Activated CD8-positive, alpha-beta T cell treated with anti-CD3 and anti-CD28 coated beads for 36 hours (primary cell): Measurements from ENCODE around the gene CTSD. TPM values are rescaled to one million over a fixed set of nuclear protein-coding genes. Genes with fewer than 3 reads are reported as not detected.

Experiments
- ATAC-seq: fragments of 200-7000 bp; cut with Tn5 transposase; one replicate; pipeline ENCODE4 v1.10.0; 2021; ENCODE audit warnings: mild to moderate bottlenecking, moderate library complexity
- CTCF ChIA-PET: fragments of 350-600 bp; sonication (Branson Sonifier 250); formaldehyde crosslinking; loops from one replicate; lab custom pipeline; 2021; ENCODE audit warnings: antibody characterized with exemption; lab: Charles Lee
- POLR2A ChIA-PET: fragments of 350-600 bp; sonication (Branson Sonifier 250); formaldehyde crosslinking; loops from one replicate; lab custom pipeline; 2021; ENCODE audit warnings: antibody characterized with exemption; lab: Charles Lee
- DNase-seq: peaks from one replicate; pipeline ENCODE4 v3.0.0-alpha.2; 2020
- H3K27ac Mint-ChIP-seq: one replicate; pipeline ENCODE4 v1.8.0; 2021; ENCODE audit warnings: mild to moderate bottlenecking, mixed read lengths
- H3K27me3 Mint-ChIP-seq: one replicate; pipeline ENCODE4 v1.8.0; 2021; ENCODE audit warnings: mixed read lengths
- H3K36me3 Mint-ChIP-seq: one replicate; pipeline ENCODE4 v1.8.0; 2021; ENCODE audit warnings: low read depth, mixed read lengths
- H3K4me1 Mint-ChIP-seq: one replicate; pipeline ENCODE4 v1.8.0; 2021; ENCODE audit warnings: low read depth, mixed read lengths
- H3K4me3 Mint-ChIP-seq: one replicate; pipeline ENCODE4 v1.8.0; 2021; ENCODE audit warnings: mild to moderate bottlenecking, moderate library complexity, mixed read lengths
- H3K9me3 Mint-ChIP-seq: one replicate; pipeline ENCODE4 v1.8.0; 2021; ENCODE audit warnings: mixed read lengths
- CTCF ChIP-seq: fragments of 200-600 bp; IDR thresholded peaks from one replicate; pipeline ENCODE4 v1.8.0; 2022; ENCODE audit warnings: antibody characterized with exemption, mild to moderate bottlenecking
- intact Hi-C: fragments of 100-400 bp; cut with micrococcal nuclease; formaldehyde crosslinking; loops from one replicate; pipeline ENCODE4 v1.10.0; 2022
- total RNA-seq, 2 experiments: library from RNA; stranded (reverse); gene quantifications; one replicate each; pipeline ENCODE4 v1.2.3, GENCODE V29; 2021

CTSD gene
- total RNA-seq, 2 experiments from 2014 or later = 44.9 to 45.6 TPM

- H3K9me3 Mint-ChIP-seq = no peaks in the 10 kb centered on the region
- DNase-seq (no peak), ATAC-seq (no peak)
- POLR2A ChIA-PET = no interaction called here
- intact Hi-C loops = no loop called here
- no peak overlapping the region for H3K4me3 Mint-ChIP-seq
- TF ChIP-seq CTCF = no peak
- H3K27ac Mint-ChIP-seq = no peak overlapping the region
- H3K27me3 Mint-ChIP-seq = no peaks in the 10 kb centered on the region
- CTCF ChIA-PET = interaction anchor here (1.8 kb wide), 1 partner anchor 88 kb away, joined by 5 read pairs; no protein-coding TSS in a partner anchor
- H3K36me3 Mint-ChIP-seq = no peaks in the 10 kb centered on the region
- no peaks in the 10 kb centered on the region for H3K4me1 Mint-ChIP-seq
Observed at GRCh38 chr11:1782031-1782590, 18.4 kb upstream of the CTSD start.

GRCh38 chr11:1781593-1781975 is 17.9 kb upstream of the CTSD start:
- Mint-ChIP-seq H3K36me3 (no peaks in the 10 kb centered on the region), H3K27me3 (no peaks in the 10 kb centered on the region), H3K9me3 (no peaks in the 10 kb centered on the region), H3K27ac (no peak overlapping the region), H3K4me1 (no peaks in the 10 kb centered on the region), H3K4me3 (no peak overlapping the region)
- no peak for TF ChIP-seq CTCF
- ChIA-PET CTCF (interaction anchor here (1.8 kb wide), 1 partner anchor 88 kb away, joined by 5 read pairs; no protein-coding TSS in a partner anchor), POLR2A (no interaction called here)
- DNase-seq = no peak
- ATAC-seq = no peak
- intact Hi-C loops = no loop called here

DNA sequence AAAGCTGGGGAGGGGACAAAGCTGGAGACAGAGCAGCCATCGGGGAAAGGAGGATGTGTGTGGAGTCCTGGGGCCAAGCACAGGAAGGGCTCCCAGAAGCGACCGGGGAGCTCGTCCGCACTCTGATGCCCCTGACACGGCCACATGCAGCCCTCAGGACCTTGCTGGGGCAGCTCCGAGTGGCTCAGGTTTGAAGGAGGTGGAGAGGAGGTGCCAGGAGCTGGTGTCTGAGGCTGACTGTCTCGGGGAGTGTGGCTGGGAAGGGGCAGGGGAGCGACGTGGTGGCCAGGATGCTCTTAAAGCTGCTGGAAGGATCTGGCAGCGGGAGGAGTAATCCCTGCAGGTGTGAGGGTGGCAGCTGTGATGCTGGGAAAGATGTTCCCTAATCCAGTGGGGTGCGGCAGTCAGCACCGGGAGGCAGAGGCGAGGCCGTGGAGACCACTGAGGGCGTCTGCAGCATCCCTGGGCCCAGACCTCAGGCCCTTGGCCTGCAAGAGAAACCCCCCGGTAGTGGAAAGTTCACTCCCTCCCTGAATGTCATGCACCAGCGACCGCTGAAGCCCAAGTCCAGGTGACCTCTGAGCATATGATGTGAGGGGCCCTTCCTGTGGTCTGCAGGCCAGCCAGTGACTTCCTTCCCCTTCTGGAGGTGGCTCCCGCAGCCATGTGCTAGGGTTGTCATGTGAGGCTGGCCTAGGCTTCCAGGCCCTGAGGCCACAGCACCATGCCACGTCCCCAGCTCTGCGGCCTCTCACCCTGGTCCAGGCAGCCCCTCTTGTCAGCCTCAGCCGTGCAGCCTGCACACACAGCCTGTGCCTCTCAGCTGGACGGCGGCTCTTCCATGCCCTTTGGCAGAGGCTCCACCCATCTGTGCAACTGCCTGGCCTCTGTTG is 17.2 kb upstream of the CTSD start:
- Mint-ChIP-seq H3K4me3 (no peak overlapping the region), H3K9me3 (no peaks in the 10 kb centered on the region), H3K36me3 (no peaks in the 10 kb centered on the region), H3K27me3 (no peaks in the 10 kb centered on the region), H3K4me1 (no peaks in the 10 kb centered on the region), H3K27ac (no peak overlapping the region)
- TF ChIP-seq CTCF = no peak
- ChIA-PET CTCF (interaction anchor here (1.8 kb wide), 1 partner anchor 87 kb away, joined by 5 read pairs; no protein-coding TSS in a partner anchor), POLR2A (no interaction called here)
- DNase-seq (no peak), ATAC-seq (no peak)
- intact Hi-C loops = no loop called here

DNA sequence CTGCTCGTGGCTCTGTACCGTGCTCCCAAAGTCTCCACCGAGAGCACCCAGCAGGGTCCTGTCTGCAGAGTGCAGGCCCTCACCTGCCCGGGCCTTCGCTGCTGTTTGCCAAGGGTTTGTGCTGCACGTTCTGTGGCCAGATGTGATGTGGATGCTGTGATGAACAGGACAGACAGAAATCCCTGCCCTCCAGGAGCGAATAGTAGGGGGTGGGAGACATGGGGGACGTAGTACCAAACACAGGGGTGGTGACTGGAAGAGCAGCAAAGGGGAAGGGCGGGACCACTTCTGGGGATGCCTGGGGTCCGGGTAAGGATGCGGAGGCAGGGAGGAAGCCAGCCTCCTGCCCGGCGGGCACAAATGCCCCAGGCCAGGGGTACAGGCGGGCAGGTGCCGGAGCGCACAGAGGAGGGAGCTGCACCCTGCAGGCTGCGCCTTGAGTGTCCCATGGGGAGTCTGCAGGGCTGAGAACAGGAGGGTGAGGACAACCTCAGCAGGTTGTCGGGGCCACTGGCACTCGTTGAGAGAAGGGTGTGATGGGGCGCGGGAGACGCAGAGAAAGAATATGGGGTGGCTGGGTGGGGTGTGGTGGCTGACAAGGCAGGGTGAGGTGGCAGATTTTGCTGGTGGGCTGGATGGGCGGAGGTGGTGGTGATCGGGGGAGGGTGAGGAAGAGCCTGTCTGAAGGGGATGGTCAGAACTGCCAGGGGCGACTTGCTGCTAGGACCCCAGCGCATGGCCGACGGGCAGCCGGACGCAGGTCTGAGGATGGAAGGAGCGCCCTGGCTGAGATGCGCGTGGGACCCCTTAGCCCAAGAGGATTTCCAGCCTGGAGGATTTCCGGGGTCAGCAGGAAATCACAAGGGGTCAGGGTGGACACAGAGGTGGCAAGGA is 16.3 kb upstream of the CTSD start:
- CTCF ChIA-PET = interaction anchor here (1.8 kb wide), 1 partner anchor 86 kb away, joined by 5 read pairs; no protein-coding TSS in a partner anchor
- Mint-ChIP-seq H3K27ac (no peak overlapping the region), H3K36me3 (no peaks in the 10 kb centered on the region), H3K4me1 (no peaks in the 10 kb centered on the region), H3K27me3 (no peaks in the 10 kb centered on the region), H3K9me3 (no peaks in the 10 kb centered on the region), H3K4me3 (no peak overlapping the region)
- TF ChIP-seq CTCF = no peak
- ATAC-seq (no peak), DNase-seq (no peak)
- POLR2A ChIA-PET = no interaction called here
- intact Hi-C loops = no loop called here
